T-cell (primary cell): ENCODE results near the gene B3GNT7. TPM values are rescaled to one million over a fixed set of nuclear protein-coding genes. Genes with fewer than 3 reads are reported as not detected.
A peak's percentile ranks its signal among the peaks of the same experiment; 100 is the strongest.

Source experiments
- ATAC-seq, 4 experiments: fragments of 200-7000 bp in 3 of 4; fragments of 150-1000 bp in 1 of 4; cut with Tn5 transposase; replicated peaks in 1 of 4; 1 replicate in 3 of 4; 2 replicates in 1 of 4; pipeline ENCODE4 v1.10.0; 2021; ENCODE audit warnings: moderate library complexity in 3 of 4, mild to moderate bottlenecking in 2 of 4, moderate number of reproducible peaks in 1 of 4
- CTCF ChIA-PET, 2 donors: fragments of 300-600 bp; sonication (Branson Sonifier 250); formaldehyde crosslinking; loops; one replicate each; lab custom pipeline; 2022; ENCODE audit warnings: antibody characterized with exemption in 2 of 2; lab: Charles Lee
- POLR2A ChIA-PET, 2 donors: fragments of 300-600 bp; sonication (Branson Sonifier 250); formaldehyde crosslinking; loops; one replicate each; lab custom pipeline; 2022; ENCODE audit warnings: antibody characterized with exemption in 2 of 2; lab: Charles Lee
- DNase-seq, 35 experiments: peaks; one replicate each; pipeline versions ENCODE4 v3.0.0 to v3.0.0-alpha.2; 2013 to 2023
- H3K27ac ChIP-seq: one replicate; pipeline ENCODE4 v1.5.1; 2013; ENCODE audit warnings: low read length
- H3K27me3 ChIP-seq, 2 experiments: replicated peaks in 1 of 2; 1 replicate in 1 of 2; 2 replicates in 1 of 2; pipeline versions ENCODE4 v1.6.1 to v1.7.0; 2013; ENCODE audit warnings: low read length in 1 of 2, mixed read lengths in 1 of 2; ENCODE audit not compliant: control insufficient read depth in 2 of 2, insufficient read depth in 2 of 2; ENCODE audit errors: extremely low read depth in 1 of 2
- H3K36me3 ChIP-seq, 2 donors: 1 replicate in 1 of 2; 2 replicates in 1 of 2; pipeline versions ENCODE4 v1.6.1 to v1.7.0; 2013; ENCODE audit warnings: low read length in 1 of 2; ENCODE audit not compliant: control insufficient read depth in 2 of 2, insufficient read depth in 1 of 2; ENCODE audit errors: extremely low read depth in 1 of 2
- H3K4me1 ChIP-seq, 2 experiments: 1 replicate in 1 of 2; 2 replicates in 1 of 2; pipeline versions ENCODE4 v1.6.1 to v1.7.0; 2013; ENCODE audit warnings: low read length in 2 of 2, mixed read lengths in 1 of 2; ENCODE audit not compliant: insufficient read depth in 2 of 2, control insufficient read depth in 1 of 2; ENCODE audit errors: extremely low read depth in 1 of 2
- H3K4me3 ChIP-seq, 2 donors: 1 replicate in 1 of 2; 2 replicates in 1 of 2; pipeline versions ENCODE4 v1.5.1 to v1.7.0; 2013; ENCODE audit warnings: mild to moderate bottlenecking in 2 of 2, low read length in 1 of 2, moderate library complexity in 1 of 2; ENCODE audit not compliant: control insufficient read depth in 1 of 2; ENCODE audit errors: extremely low read depth in 1 of 2
- H3K9me3 ChIP-seq: 2 replicates; pipeline ENCODE4 v1.7.0; 2013
- H3K27ac Mint-ChIP-seq, 2 donors: one replicate each; pipeline ENCODE4 v1.8.0; 2020 to 2021; ENCODE audit warnings: mild to moderate bottlenecking in 2 of 2, mixed read lengths in 2 of 2
- H3K27me3 Mint-ChIP-seq, 2 donors: one replicate each; pipeline ENCODE4 v1.8.0; 2021 to 2022; ENCODE audit warnings: mixed read lengths in 2 of 2
- H3K36me3 Mint-ChIP-seq: one replicate; pipeline ENCODE4 v1.8.0; 2021; ENCODE audit warnings: mixed read lengths
- H3K4me1 Mint-ChIP-seq, 3 donors: one replicate each; pipeline ENCODE4 v1.8.0; 2020 to 2022; ENCODE audit warnings: mixed read lengths in 3 of 3, mild to moderate bottlenecking in 1 of 3
- H3K4me3 Mint-ChIP-seq, 3 donors: one replicate each; pipeline ENCODE4 v1.8.0; 2020 to 2022; ENCODE audit warnings: mild to moderate bottlenecking in 3 of 3, mixed read lengths in 3 of 3, moderate library complexity in 3 of 3
- H3K9me3 Mint-ChIP-seq, 3 donors: one replicate each; pipeline ENCODE4 v1.8.0; 2020 to 2022; ENCODE audit warnings: mixed read lengths in 3 of 3
- WGBS: methylation state at CpG from one replicate; pipeline ENCODE4 v1.1.5; 2013; ENCODE audit warnings: missing lambda C conversion rate; ENCODE audit not compliant: insufficient coverage; 5-methylcytosine and 5-hydroxymethylcytosine counted together
- total RNA-seq, 35 experiments: library from RNA in 6 of 35; stranded (reverse) in 6 of 35; fragments of 120-200 nt in 1 of 35; gene quantifications; one replicate each; pipeline versions ENCODE4 v1.2.1 to v1.2.4 and lab custom pipeline; 2013 to 2026

Gene B3GNT7
- total RNA-seq, 5 donors from 2014 or later (not counting 1 experiment from before 2014, with no cell fraction given): 0.30 to 2.0 (median 0.68) TPM

DNA sequence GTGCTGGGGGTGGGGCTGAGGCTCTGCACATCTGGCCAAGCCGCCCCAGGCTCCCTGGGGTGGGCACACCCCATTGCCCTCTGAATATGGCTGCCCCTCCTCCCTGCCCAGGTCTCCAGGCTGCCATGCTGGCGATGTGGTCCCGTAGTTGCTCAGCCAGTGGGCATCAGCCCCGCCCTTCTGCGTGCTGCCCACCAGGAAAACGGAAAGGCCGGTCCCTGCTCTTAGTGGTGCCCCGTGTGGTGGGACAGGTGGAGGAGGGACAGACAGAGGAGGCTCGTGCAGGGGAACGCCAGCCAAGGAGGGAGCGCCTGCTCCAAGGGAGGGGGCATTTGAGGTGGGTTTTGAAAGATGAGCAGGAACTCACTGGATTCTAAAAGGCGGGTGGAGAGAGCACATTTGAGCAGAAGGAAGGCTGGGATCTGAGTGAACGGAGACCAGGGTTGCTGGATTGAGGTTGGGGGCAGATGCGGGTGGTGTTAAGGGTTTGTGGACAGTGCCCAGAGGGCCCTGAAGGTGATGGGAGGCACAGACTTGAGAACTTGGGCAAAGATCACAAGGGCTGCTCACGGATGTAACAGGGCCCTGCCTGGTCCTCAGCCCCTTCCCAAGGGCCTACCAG is 6.7 kb upstream of the B3GNT7 start:
- Histone ChIP-seq H3K9me3 (no peaks in the 10 kb centered on the region), H3K4me1 (peaks cover 0 to 11% of the 10 kb centered on the region in 2 experiments), H3K36me3 (no peaks in the 10 kb centered on the region), H3K27ac (no peak overlapping the region), H3K27me3 (peaks cover 0 to 34% of the 10 kb centered on the region in 2 experiments), H3K4me3 (no peak overlapping the region)
- no peak for DNase-seq
- CTCF ChIA-PET: no interaction called here
- POLR2A ChIA-PET: no interaction called here
- Mint-ChIP-seq H3K4me1 (peaks cover 6 to 15% (median 8%) of the 10 kb centered on the region in 3 donors), H3K36me3 (no peaks in the 10 kb centered on the region), H3K9me3 (peaks cover 7 to 12% (median 7%) of the 10 kb centered on the region in 3 donors), H3K27ac (no peak overlapping the region), H3K4me3 (no peak overlapping the region), H3K27me3 (peaks cover 15 to 28% of the 10 kb centered on the region in 2 donors)
- no peak for ATAC-seq
- 87% methylated on average over 9 of the region's 15 CpGs for WGBS

GRCh38 chr2:231390667-231391066 is 4.8 kb upstream of the B3GNT7 start:
- WGBS: 70% methylated on average over 4 of the region's 8 CpGs
- DNase-seq (no peak), ATAC-seq (no peak)
- Mint-ChIP-seq H3K4me1 (peaks cover 12 to 24% (median 14%) of the 10 kb centered on the region in 3 donors), H3K4me3 (no peak overlapping the region), H3K27me3 (peaks cover 25 to 40% of the 10 kb centered on the region in 2 donors), H3K9me3 (peaks cover 0 to 4% (median 0%) of the 10 kb centered on the region in 3 donors), H3K27ac (no peak overlapping the region), H3K36me3 (no peaks in the 10 kb centered on the region)
- Histone ChIP-seq H3K9me3 (no peaks in the 10 kb centered on the region), H3K4me3 (no peak overlapping the region), H3K27me3 (peaks cover 0 to 50% of the 10 kb centered on the region in 2 experiments), H3K4me1 (peaks cover 0 to 26% of the 10 kb centered on the region in 2 experiments), H3K36me3 (no peaks in the 10 kb centered on the region), H3K27ac (no peak overlapping the region)
- ChIA-PET POLR2A (no interaction called here), CTCF (no interaction called here)

GRCh38 chr2:231391981-231392380 is 3.5 kb upstream of the B3GNT7 start:
- no peaks in the 10 kb centered on the region for H3K9me3 ChIP-seq
- H3K4me3 Mint-ChIP-seq: no peak overlapping the region
- peaks cover 33 to 47% of the 10 kb centered on the region in 2 donors for H3K27me3 Mint-ChIP-seq
- peaks cover 0 to 61% of the 10 kb centered on the region in 2 experiments for H3K27me3 ChIP-seq
- H3K27ac ChIP-seq: no peak overlapping the region
- ChIA-PET CTCF (no interaction called here), POLR2A (no interaction called here)
- peak overlapping the region in 1 of 2 donors; percentile 3 for H3K27ac Mint-ChIP-seq
- WGBS: 20% methylated on average over 6 of the region's 7 CpGs
- peaks cover 12 to 30% (median 15%) of the 10 kb centered on the region in 3 donors for H3K4me1 Mint-ChIP-seq
- peaks cover 0 to 31% of the 10 kb centered on the region in 2 experiments for H3K4me1 ChIP-seq
- H3K36me3 Mint-ChIP-seq: no peaks in the 10 kb centered on the region
- no peak for ATAC-seq
- peak in 1 of 35 experiments; percentile 35 for DNase-seq
- no peaks in the 10 kb centered on the region for H3K36me3 ChIP-seq
- H3K4me3 ChIP-seq: no peak overlapping the region
- no peaks in the 10 kb centered on the region for H3K9me3 Mint-ChIP-seq

DNA sequence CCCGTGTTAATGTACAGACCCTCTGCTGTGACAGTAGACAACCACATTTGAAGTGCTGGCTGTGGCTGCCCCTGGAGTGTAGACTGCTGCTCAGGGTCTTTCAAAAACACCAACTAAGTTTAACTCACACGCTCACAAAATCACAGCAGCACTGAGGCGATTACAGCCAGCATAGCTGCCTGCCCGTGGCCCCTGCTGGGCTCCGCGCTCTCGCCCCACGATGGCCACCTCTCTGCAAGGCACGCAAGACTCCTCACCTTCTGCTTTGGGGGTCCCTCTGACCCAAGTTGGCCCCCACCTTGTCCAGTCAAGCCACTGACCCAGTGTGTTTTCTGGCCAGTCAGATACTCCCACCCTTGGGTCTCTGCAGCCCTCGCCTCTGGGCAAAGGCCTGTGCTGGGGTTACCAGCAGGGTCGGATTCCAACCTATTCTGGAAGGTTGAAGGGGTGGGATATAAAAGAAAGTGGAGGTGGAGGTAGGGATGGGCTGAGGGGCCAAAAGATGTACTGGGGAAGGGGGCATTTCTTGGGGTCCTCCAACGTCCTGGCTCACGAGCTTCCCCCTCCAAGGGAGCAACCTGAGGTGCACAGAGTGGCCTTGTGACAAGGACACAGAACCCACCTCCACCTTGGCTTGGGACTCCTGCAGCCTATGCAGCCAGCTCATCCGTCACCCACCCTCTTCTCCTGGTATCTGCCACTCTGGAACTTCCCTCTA is 2.9 kb upstream of the B3GNT7 start:
- peaks cover 12 to 33% (median 15%) of the 10 kb centered on the region in 3 donors for H3K4me1 Mint-ChIP-seq
- H3K4me3 ChIP-seq: no peak overlapping the region
- peaks cover 0 to 67% of the 10 kb centered on the region in 2 experiments for H3K27me3 ChIP-seq
- H3K27ac Mint-ChIP-seq: peak overlapping the region in 1 of 2 donors; percentile 59
- H3K9me3 Mint-ChIP-seq: no peaks in the 10 kb centered on the region
- peaks cover 0 to 31% of the 10 kb centered on the region in 2 experiments for H3K4me1 ChIP-seq
- no peak overlapping the region for H3K4me3 Mint-ChIP-seq
- ChIA-PET CTCF (no interaction called here), POLR2A (no interaction called here)
- no peaks in the 10 kb centered on the region for H3K9me3 ChIP-seq
- no peak overlapping the region for H3K27ac ChIP-seq
- no peaks in the 10 kb centered on the region for H3K36me3 Mint-ChIP-seq
- ATAC-seq (no peak), DNase-seq (no peak)
- 95% methylated on average over 12 of the region's 14 CpGs for WGBS
- H3K36me3 ChIP-seq: no peaks in the 10 kb centered on the region
- H3K27me3 Mint-ChIP-seq: peaks cover 36 to 51% of the 10 kb centered on the region in 2 donors

DNA sequence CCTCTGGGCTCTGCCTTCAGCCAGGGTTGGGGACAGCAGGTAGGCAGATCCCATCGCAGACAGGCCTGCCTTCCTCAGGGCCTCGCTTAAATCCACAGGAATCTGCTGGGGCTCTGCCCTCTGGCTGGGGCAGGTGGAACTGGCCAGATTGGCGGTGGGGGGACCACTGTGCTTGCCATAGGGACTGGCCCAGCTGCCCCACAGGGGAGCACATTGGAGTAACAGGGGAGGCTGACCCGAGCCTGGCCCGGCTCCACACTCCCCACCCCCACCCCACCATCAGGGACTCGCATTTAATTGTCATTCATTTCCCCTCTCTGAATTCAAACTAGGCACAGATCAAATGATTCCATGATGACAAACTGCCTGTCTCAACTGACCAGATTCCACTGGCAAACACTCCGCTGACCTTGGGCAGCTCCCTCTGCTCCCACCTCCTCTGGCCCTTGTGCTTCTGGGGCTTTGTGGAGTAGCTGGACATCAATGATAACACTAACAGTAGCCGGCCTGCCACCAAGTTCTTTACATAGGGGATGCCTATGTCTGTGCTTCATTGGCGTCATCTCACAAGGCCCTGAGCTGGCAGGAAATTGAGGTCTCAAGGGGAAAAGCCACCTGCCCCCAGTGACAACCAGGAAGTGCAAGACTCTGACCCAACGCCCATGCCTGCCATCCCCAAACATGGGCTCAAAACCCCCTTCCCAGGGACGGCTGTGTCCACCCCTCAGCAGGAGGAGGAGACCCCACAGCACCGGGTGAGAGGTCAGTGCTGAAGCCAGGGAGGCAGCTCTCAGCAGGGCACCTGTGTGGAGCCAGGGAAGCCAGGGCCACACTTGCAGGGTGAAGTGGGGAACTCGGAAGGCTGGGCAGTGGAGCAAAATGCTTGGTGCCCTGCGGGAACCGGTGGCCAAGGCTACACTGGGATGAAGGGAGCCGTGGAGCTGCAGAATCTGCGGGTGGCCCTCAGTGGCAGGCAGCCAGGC is 2.1 kb upstream of the B3GNT7 start:
- WGBS: 79% methylated on average over 12 of the region's 17 CpGs
- Mint-ChIP-seq H3K4me3 (peak overlapping the region; percentile 41 to 75 (median 51)), H3K27me3 (peaks cover 38 to 54% of the 10 kb centered on the region in 2 donors), H3K36me3 (no peaks in the 10 kb centered on the region), H3K4me1 (peaks cover 12 to 33% (median 15%) of the 10 kb centered on the region in 3 donors), H3K9me3 (no peaks in the 10 kb centered on the region), H3K27ac (peak overlapping the region; percentile 73 to 83)
- POLR2A ChIA-PET: no interaction called here
- Histone ChIP-seq H3K9me3 (no peaks in the 10 kb centered on the region), H3K4me1 (peaks cover 0 to 31% of the 10 kb centered on the region in 2 experiments), H3K27ac (peak overlapping the region; percentile 58), H3K4me3 (no peak overlapping the region), H3K36me3 (no peaks in the 10 kb centered on the region), H3K27me3 (peaks cover 0 to 69% of the 10 kb centered on the region in 2 experiments)
- CTCF ChIA-PET: no interaction called here
- DNase-seq (peak in 17 of 35 experiments; percentile 6 to 63 (median 20)), ATAC-seq (peak in 3 of 4 experiments; percentile 40 to 62 (median 45))
